NCI-H774 (cell line): ENCODE data around the gene GALNT17.

ENCODE experiments used
- DNase-seq: peaks from one replicate; lab custom pipeline; 2025; lab: John Stamatoyannopoulos, UW

GALNT17 gene

GRCh38 chr7:71746006-71746405 is 614.1 kb downstream of the GALNT17 start:
- no peak for DNase-seq

GRCh38 chr7:71750290-71750689 is 618.3 kb downstream of the GALNT17 start:
- no peak for DNase-seq

GRCh38 chr7:71752171-71752935 is 620.4 kb downstream of the GALNT17 start:
- peak; percentile 75 for DNase-seq

GRCh38 chr7:71753236-71753635 is 621.3 kb downstream of the GALNT17 start:
- no peak for DNase-seq

- DNase-seq, result no peak
Observed at GRCh38 chr7:71753956-71754664, 622.2 kb downstream of the GALNT17 start.

- no peak for DNase-seq
Observed at GRCh38 chr7:71754828-71755227, 622.9 kb downstream of the GALNT17 start.

- DNase-seq, result no peak
Observed at GRCh38 chr7:71761336-71761735, 629.4 kb downstream of the GALNT17 start.
